GM23338 (cell line): ENCODE measurements around the gene DPM1. TPM values are rescaled to one million over a fixed set of nuclear protein-coding genes. Genes with fewer than 3 reads are reported as not detected.

Source experiments
- ATAC-seq: fragments of 200-7000 bp; cut with Tn5 transposase; 3 replicates; pipeline ENCODE4 v1.9.1; 2020
- DNase-seq: peaks from one replicate; pipeline ENCODE4 v3.0.0-alpha.2; 2015; ENCODE audit warnings: low spot score
- H2AFZ ChIP-seq: fragments of 200-600 bp; sonication (generic); 2 replicates; pipeline ENCODE4 v1.8.0; 2016; ENCODE audit warnings: antibody characterized with exemption, mild to moderate bottlenecking, moderate library complexity
- H3F3A ChIP-seq: fragments of 200-600 bp; sonication (generic); replicated peaks from 2 replicates; pipeline ENCODE4 v1.8.0; 2017; ENCODE audit warnings: antibody characterized with exemption, mixed run types, low read depth
- H3K27ac ChIP-seq: fragments of 200-600 bp; sonication (generic); 2 replicates; pipeline ENCODE4 v1.6.1; 2016; ENCODE audit warnings: low read depth
- H3K27me3 ChIP-seq: fragments of 200-600 bp; sonication (generic); 2 replicates; pipeline ENCODE4 v1.8.0; 2016; ENCODE audit warnings: mild to moderate bottlenecking, mixed run types, moderate library complexity; ENCODE audit not compliant: insufficient read depth
- H3K36me3 ChIP-seq: fragments of 200-600 bp; sonication (generic); 2 replicates; pipeline ENCODE4 v1.8.0; 2016; ENCODE audit warnings: mild to moderate bottlenecking; ENCODE audit not compliant: insufficient read depth
- H3K4me1 ChIP-seq: fragments of 200-600 bp; sonication (generic); 2 replicates; pipeline ENCODE4 v1.8.0; 2016; ENCODE audit warnings: mild to moderate bottlenecking, moderate library complexity; ENCODE audit not compliant: insufficient read depth
- H3K4me2 ChIP-seq: fragments of 200-600 bp; sonication (generic); 2 replicates; pipeline ENCODE4 v1.7.1; 2017; ENCODE audit warnings: mixed run types
- H3K4me3 ChIP-seq: fragments of 200-600 bp; sonication (generic); 2 replicates; pipeline ENCODE4 v1.6.1; 2016; ENCODE audit warnings: mixed run types
- H3K79me2 ChIP-seq: fragments of 200-600 bp; sonication (generic); replicated peaks from 2 replicates; pipeline ENCODE4 v1.8.0; 2017; ENCODE audit warnings: mild to moderate bottlenecking; ENCODE audit not compliant: insufficient read depth
- H3K9me2 ChIP-seq: fragments of 200-600 bp; sonication (generic); 2 replicates; pipeline ENCODE4 v1.8.0; 2017; ENCODE audit not compliant: insufficient read depth
- H4K20me1 ChIP-seq: fragments of 200-600 bp; sonication (generic); replicated peaks from 2 replicates; pipeline ENCODE4 v1.8.0; 2017; ENCODE audit warnings: mild to moderate bottlenecking; ENCODE audit not compliant: insufficient read depth
- H3K27ac Mint-ChIP-seq: 2 replicates; pipeline ENCODE4 v1.8.0; 2020; ENCODE audit warnings: inconsistent platforms, mild to moderate bottlenecking, moderate library complexity, mixed read lengths
- H3K27me3 Mint-ChIP-seq: 3 replicates; pipeline ENCODE4 v1.8.0; 2022; ENCODE audit warnings: low read depth, mild to moderate bottlenecking, moderate library complexity, mixed read lengths, inconsistent platforms; ENCODE audit not compliant: insufficient read depth, poor library complexity
- H3K36me3 Mint-ChIP-seq: 3 replicates; pipeline ENCODE4 v1.8.0; 2021; ENCODE audit warnings: low read depth, mild to moderate bottlenecking, inconsistent platforms, moderate library complexity, mixed read lengths
- H3K4me1 Mint-ChIP-seq: 3 replicates; pipeline ENCODE4 v1.8.0; 2020; ENCODE audit warnings: mild to moderate bottlenecking, inconsistent platforms, mixed read lengths
- H3K4me3 Mint-ChIP-seq: 3 replicates; pipeline ENCODE4 v1.8.0; 2021; ENCODE audit warnings: moderate library complexity, mild to moderate bottlenecking, inconsistent platforms, mixed read lengths
- H3K9me3 Mint-ChIP-seq: 3 replicates; pipeline ENCODE4 v1.8.0; 2020; ENCODE audit warnings: moderate library complexity, mild to moderate bottlenecking, inconsistent platforms, mixed read lengths
- ETS1 ChIP-seq: IDR thresholded peaks from 2 replicates; pipeline ENCODE4 v1.6.1; 2016; ENCODE audit warnings: antibody characterized with exemption
- EZH2 ChIP-seq: fragments of 200-600 bp; sonication (generic); IDR thresholded peaks from one replicate; pipeline ENCODE4 v1.8.0; 2017; ENCODE audit warnings: antibody characterized with exemption, mild to moderate bottlenecking, low read depth; ENCODE audit not compliant: unreplicated experiment
- EZH2phosphoT487 ChIP-seq: fragments of 200-600 bp; sonication (generic); IDR thresholded peaks from one replicate; pipeline ENCODE4 v1.8.1; 2018; ENCODE audit warnings: antibody characterized with exemption; ENCODE audit not compliant: unreplicated experiment
- JUNB ChIP-seq: IDR thresholded peaks from one replicate; pipeline ENCODE4 v1.6.1; 2016; ENCODE audit warnings: antibody characterized with exemption; ENCODE audit not compliant: unreplicated experiment
- POLR2AphosphoS5 ChIP-seq: IDR thresholded peaks from 2 replicates; pipeline ENCODE4 v1.6.1; 2016; ENCODE audit warnings: antibody characterized with exemption, low read depth
- STAT1 ChIP-seq: IDR thresholded peaks from one replicate; pipeline ENCODE4 v1.6.1; 2016; ENCODE audit warnings: antibody characterized with exemption; ENCODE audit not compliant: unreplicated experiment
- ZNF114 ChIP-seq: fragments of 250-450 bp; sonication (Bioruptor Pico); IDR thresholded peaks from 2 replicates; pipeline ENCODE4 v1.5.0; 2020; ENCODE audit warnings: mild to moderate bottlenecking, moderate library complexity
- ZNF462 ChIP-seq: fragments of 250-450 bp; sonication (Bioruptor Pico); IDR thresholded peaks from 2 replicates; pipeline ENCODE4 v1.5.0; 2020; ENCODE audit warnings: mild to moderate bottlenecking, moderate library complexity
- polyA plus RNA-seq: library from polyadenylated mRNA; unstranded; fragments of >200 nt; fragmentation: Nextera tagmentation; extraction: Ambion mirVana; gene quantifications from 2 replicates; pipeline ENCODE4 v1.2.1, GENCODE V29; 2016
- total RNA-seq: library from RNA; depleted of rRNA; stranded (reverse); fragments of >200 nt; shearing (Covaris generic); gene quantifications from 2 replicates; pipeline ENCODE4 v1.2.3, GENCODE V29; 2014

Gene DPM1
- total and polyA plus RNA-seq, 2 experiments from 2014 or later = 71.7 to 130 TPM

GRCh38 chr20:50958615-50959542 is 547 bp upstream of the DPM1 start, which contains the start of gene MOCS3:
Gene MOCS3, plus strand, starts transcription at chr20:50958818. Its CDS starts 25 bp downstream, at chr20:50958843.
- Histone ChIP-seq H3F3A (no peaks in the 10 kb centered on the region), H3K9me2 (no peaks in the 10 kb centered on the region), H3K4me1 (peaks cover 20% of the 10 kb centered on the region; the same call in 1 of the 2 replicates), H3K79me2 (peaks cover 71% of the 10 kb centered on the region), H2AFZ (peak within 1 kb of the TSS; percentile 63; the same call in 1 of the 2 replicates), H3K4me3 (peak within 1 kb of the TSS; percentile 92), H3K4me2 (peak within 1 kb of the TSS; percentile 93), H3K36me3 (peaks cover 13% of the 10 kb centered on the region), H3K27me3 (no peaks in the 10 kb centered on the region), H4K20me1 (peaks cover 36% of the 10 kb centered on the region), H3K27ac (peak within 1 kb of the TSS; percentile 26)
- H3K27me3 Mint-ChIP-seq = peaks cover 12% of the 10 kb centered on the region
- peaks cover 23% of the 10 kb centered on the region for H3K4me1 Mint-ChIP-seq
- ATAC-seq (peak; percentile 77), DNase-seq (peak; percentile 91)
- TF ChIP-seq JUNB (no peak), ETS1 (peak; percentile 7; the same call in 1 of the 2 replicates), POLR2AphosphoS5 (peak; percentile 37; the same call in 1 of the 2 replicates)
- peak within 1 kb of the TSS; percentile 96 for H3K4me3 Mint-ChIP-seq
- H3K9me3 Mint-ChIP-seq = 0 out of 3 replicates have a peak, but pooled peaks cover 4% of the 10 kb centered on the region
- H3K36me3 Mint-ChIP-seq = peaks cover 28% of the 10 kb centered on the region
- H3K27ac Mint-ChIP-seq = peak within 1 kb of the TSS; percentile 100

- Mint-ChIP-seq H3K27ac (peak overlapping the region; percentile 100; the same call in 1 of the 2 replicates), H3K4me1 (peaks cover 23% of the 10 kb centered on the region), H3K36me3 (peaks cover 39% of the 10 kb centered on the region), H3K9me3 (0 out of 3 replicates have a peak, but pooled peaks cover 4% of the 10 kb centered on the region), H3K27me3 (peaks cover 12% of the 10 kb centered on the region), H3K4me3 (peak overlapping the region; percentile 96)
- H3K4me3 ChIP-seq = peak overlapping the region; percentile 92
- no peak overlapping the region for H2AFZ ChIP-seq
- 0 out of 2 replicates have a peak overlapping the region, but pooled peaks have one; percentile 1 for H3K27ac ChIP-seq
- peaks cover 25% of the 10 kb centered on the region for H3K36me3 ChIP-seq
- DNase-seq (no peak), ATAC-seq (no peak)
- peaks cover 20% of the 10 kb centered on the region; the same call in 1 of the 2 replicates for H3K4me1 ChIP-seq
- H3K9me2 ChIP-seq = no peaks in the 10 kb centered on the region
- peak overlapping the region; percentile 93 for H3K4me2 ChIP-seq
- H3K27me3 ChIP-seq = no peaks in the 10 kb centered on the region
- H3K79me2 ChIP-seq = peaks cover 87% of the 10 kb centered on the region
- peaks cover 48% of the 10 kb centered on the region for H4K20me1 ChIP-seq
- no peaks in the 10 kb centered on the region for H3F3A ChIP-seq
- TF ChIP-seq EZH2 (no peak), ZNF114 (no peak), EZH2phosphoT487 (no peak), STAT1 (no peak), ZNF462 (CRISPR knock-in tag) (no peak), ETS1 (no peak), JUNB (no peak)
These were observed 1.1 kb downstream of the DPM1 start for GRCh38 chr20:50957276-50957675.
